H9 (cell line): Measurements from ENCODE around the gene ACTL7B. TPM values are rescaled to one million over a fixed set of nuclear protein-coding genes. Genes with fewer than 3 reads are reported as not detected.

Experiments
- DNase-seq: peaks from one replicate; pipeline ENCODE4 v3.0.0-alpha.2; 2017
- H2AFZ ChIP-seq: one replicate; pipeline ENCODE4 v1.6.1; 2013; ENCODE audit warnings: mild to moderate bottlenecking, low read length, control low read depth, moderate library complexity
- H2AK5ac ChIP-seq: 2 replicates; pipeline ENCODE4 v1.6.1; 2013; ENCODE audit warnings: low read length, control low read depth, mixed read lengths; ENCODE audit not compliant: insufficient read length
- H2BK120ac ChIP-seq: one replicate; pipeline ENCODE4 v1.6.1; 2013; ENCODE audit warnings: low read depth, mild to moderate bottlenecking, low read length, control low read depth, inconsistent platforms; ENCODE audit not compliant: poor library complexity, severe bottlenecking
- H2BK12ac ChIP-seq: 2 replicates; pipeline ENCODE4 v1.6.1; 2013; ENCODE audit warnings: low read length, control low read depth, mixed read lengths, low read depth; ENCODE audit not compliant: insufficient read length
- H2BK15ac ChIP-seq: 2 replicates; pipeline ENCODE4 v1.6.1; 2013; ENCODE audit warnings: low read depth, low read length, control low read depth
- H2BK20ac ChIP-seq: one replicate; pipeline ENCODE4 v1.6.1; 2013; ENCODE audit warnings: low read depth, mild to moderate bottlenecking, low read length, control low read depth, inconsistent platforms; ENCODE audit not compliant: poor library complexity, severe bottlenecking
- H2BK5ac ChIP-seq: 2 replicates; pipeline ENCODE4 v1.6.1; 2013; ENCODE audit warnings: low read length, control low read depth, mixed read lengths; ENCODE audit not compliant: insufficient read length
- H3K14ac ChIP-seq: 2 replicates; pipeline ENCODE4 v1.6.1; 2013; ENCODE audit warnings: low read length, control low read depth; ENCODE audit not compliant: insufficient read depth
- H3K18ac ChIP-seq: 2 replicates; pipeline ENCODE4 v1.6.1; 2013; ENCODE audit warnings: low read depth, mild to moderate bottlenecking, mixed read lengths, low read length, control low read depth; ENCODE audit not compliant: insufficient read length
- H3K23ac ChIP-seq: 2 replicates; pipeline ENCODE4 v1.6.1; 2013; ENCODE audit warnings: low read length, control low read depth, mixed read lengths, low read depth; ENCODE audit not compliant: insufficient read length
- H3K23me2 ChIP-seq: 2 replicates; pipeline ENCODE4 v1.6.1; 2013; ENCODE audit warnings: low read depth, mild to moderate bottlenecking, mixed read lengths, low read length, control low read depth; ENCODE audit not compliant: insufficient read length, poor library complexity, severe bottlenecking
- H3K27ac ChIP-seq: 2 replicates; pipeline ENCODE4 v1.5.1; 2013; ENCODE audit warnings: low read length, control low read depth, mixed read lengths, low read depth; ENCODE audit not compliant: insufficient read length
- H3K27me3 ChIP-seq: 2 replicates; pipeline ENCODE4 v1.6.1; 2013; ENCODE audit warnings: low read length, control low read depth, inconsistent platforms; ENCODE audit not compliant: insufficient read depth
- H3K4ac ChIP-seq: 2 replicates; pipeline ENCODE4 v1.6.1; 2013; ENCODE audit warnings: low read depth, mild to moderate bottlenecking, control low read depth, inconsistent platforms, low read length, moderate library complexity
- H3K4me1 ChIP-seq: 2 replicates; pipeline ENCODE4 v1.6.1; 2013; ENCODE audit warnings: low read length, control low read depth, inconsistent platforms; ENCODE audit not compliant: insufficient read depth
- H3K4me2 ChIP-seq: 2 replicates; pipeline ENCODE4 v1.6.1; 2013; ENCODE audit warnings: low read length, control low read depth, mixed read lengths; ENCODE audit not compliant: insufficient read length, insufficient read depth
- H3K56ac ChIP-seq: 2 replicates; pipeline ENCODE4 v1.6.1; 2013; ENCODE audit warnings: low read depth, mild to moderate bottlenecking, mixed read lengths, low read length, control low read depth; ENCODE audit not compliant: insufficient read length
- H3K79me1 ChIP-seq: 2 replicates; pipeline ENCODE4 v1.6.1; 2013; ENCODE audit warnings: low read depth, mild to moderate bottlenecking, moderate library complexity, low read length, control low read depth, inconsistent platforms; ENCODE audit not compliant: insufficient read depth, poor library complexity, severe bottlenecking
- H3K79me2 ChIP-seq: 2 replicates; pipeline ENCODE4 v1.6.1; 2013; ENCODE audit warnings: low read length, control low read depth, inconsistent platforms; ENCODE audit not compliant: insufficient read depth
- H3K9ac ChIP-seq: 2 replicates; pipeline ENCODE4 v1.6.1; 2013; ENCODE audit warnings: low read length, control low read depth, mixed read lengths; ENCODE audit not compliant: insufficient read length; ENCODE audit errors: extremely low read depth
- H3K9me3 ChIP-seq: one replicate; pipeline ENCODE4 v1.6.1; 2013; ENCODE audit warnings: low read depth, low read length, inconsistent platforms; ENCODE audit not compliant: control insufficient read depth
- H3T11ph ChIP-seq: one replicate; pipeline ENCODE4 v1.6.1; 2013; ENCODE audit warnings: mild to moderate bottlenecking, low read length, control low read depth, inconsistent platforms
- H4K20me1 ChIP-seq: one replicate; pipeline ENCODE4 v1.6.1; 2013; ENCODE audit not compliant: control insufficient read depth, insufficient read length, insufficient read depth
- H4K5ac ChIP-seq: 2 replicates; pipeline ENCODE4 v1.6.1; 2013; ENCODE audit warnings: low read depth, mild to moderate bottlenecking, mixed read lengths, low read length, control low read depth; ENCODE audit not compliant: insufficient read length
- H4K8ac ChIP-seq: replicated peaks from 2 replicates; pipeline ENCODE4 v1.6.1; 2013; ENCODE audit warnings: low read length, control low read depth, mixed read lengths, low read depth; ENCODE audit not compliant: insufficient read length
- H4K91ac ChIP-seq: 2 replicates; pipeline ENCODE4 v1.6.1; 2013; ENCODE audit warnings: low read depth, mild to moderate bottlenecking, moderate library complexity, mixed read lengths, low read length, control low read depth; ENCODE audit not compliant: insufficient read length
- H3K27ac Mint-ChIP-seq, 3 experiments: 2 replicates in 2 of 3; 3 replicates in 1 of 3; pipeline ENCODE4 v1.8.0; 2020 to 2021; ENCODE audit warnings: mixed read lengths in 3 of 3, mild to moderate bottlenecking in 1 of 3, moderate library complexity in 1 of 3
- H3K27me3 Mint-ChIP-seq: 2 replicates; pipeline ENCODE4 v1.8.0; 2021; ENCODE audit warnings: low read depth, mild to moderate bottlenecking, moderate library complexity, mixed read lengths
- H3K36me3 Mint-ChIP-seq, 3 experiments: 2 replicates in 2 of 3; 3 replicates in 1 of 3; pipeline ENCODE4 v1.8.0; 2020 to 2021; ENCODE audit warnings: low read depth in 3 of 3, mixed read lengths in 3 of 3; ENCODE audit not compliant: insufficient read depth in 1 of 3
- H3K4me1 Mint-ChIP-seq, 2 experiments: 2 replicates each; pipeline ENCODE4 v1.8.0; 2020; ENCODE audit warnings: mixed read lengths in 2 of 2
- H3K4me3 Mint-ChIP-seq, 2 experiments: 2 replicates in 1 of 2; 3 replicates in 1 of 2; pipeline ENCODE4 v1.8.0; 2020 to 2021; ENCODE audit warnings: mild to moderate bottlenecking in 2 of 2, mixed read lengths in 2 of 2, moderate library complexity in 1 of 2
- H3K9me3 Mint-ChIP-seq, 2 experiments: 2 replicates in 1 of 2; 3 replicates in 1 of 2; pipeline ENCODE4 v1.8.0; 2020; ENCODE audit warnings: mild to moderate bottlenecking in 2 of 2, mixed read lengths in 2 of 2, moderate library complexity in 1 of 2
- WGBS: extraction: QIAGEN DNeasy Blood & Tissue Kit; methylation state at CpG from one replicate; pipeline ENCODE4 v1.1.7; 2013; ENCODE audit warnings: missing lambda C conversion rate, low lambda C conversion rate, mixed read lengths; ENCODE audit not compliant: insufficient read length; ENCODE audit errors: extremely low coverage; 5-methylcytosine and 5-hydroxymethylcytosine counted together
- total RNA-seq: library from RNA; stranded (reverse); gene quantifications from 2 replicates; pipeline ENCODE4 v1.2.1, GENCODE V29; 2021
- TF ChIP-seq, protein P1 (sequence below): fragments of 200-600 bp; sonication (generic); conservative IDR thresholded peaks from 3 replicates; pipeline ENCODE4 v1.8.0; 2021; ENCODE audit warnings: antibody characterized with exemption, mild to moderate bottlenecking

ACTL7B gene
- total RNA-seq, 1 experiment from 2014 or later: 0.09 TPM

GRCh38 chr9:108836781-108837180, 19.0 kb downstream of the ACTL7B start:
- WGBS: no CpG with 5 or more reads among the region's 5 CpGs
- Histone ChIP-seq H3K79me1 (no peaks in the 10 kb centered on the region), H3K27ac (no peak overlapping the region), H2AFZ (no peak overlapping the region), H2BK20ac (no peak overlapping the region), H2AK5ac (no peak overlapping the region), H3K4me2 (no peak overlapping the region), H3T11ph (no peak overlapping the region), H3K79me2 (no peaks in the 10 kb centered on the region), H2BK15ac (no peak overlapping the region), H3K9me3 (no peaks in the 10 kb centered on the region), H3K18ac (no peak overlapping the region), H4K8ac (no peak overlapping the region), H3K14ac (no peak overlapping the region), H2BK120ac (no peak overlapping the region), H3K4me1 (no peaks in the 10 kb centered on the region), H3K56ac (no peak overlapping the region), H4K91ac (no peak overlapping the region), H2BK12ac (no peak overlapping the region), H4K5ac (no peak overlapping the region), H3K4ac (no peak overlapping the region), H3K27me3 (no peaks in the 10 kb centered on the region), H3K9ac (no peak overlapping the region), H3K23me2 (no peaks in the 10 kb centered on the region), H4K20me1 (no peaks in the 10 kb centered on the region), H2BK5ac (no peak overlapping the region), H3K23ac (no peak overlapping the region)
- DNase-seq: no peak
- Mint-ChIP-seq H3K4me3 (no peak overlapping the region), H3K9me3 (peaks cover 3 to 4% of the 10 kb centered on the region in 2 experiments; a peak in 2 of 5 replicates), H3K27ac (peak overlapping the region in 1 of 3 experiments; percentile 46; a peak in 1 of 7 replicates), H3K27me3 (peaks cover 3% of the 10 kb centered on the region; the same call in 1 of the 2 replicates), H3K36me3 (no peaks in the 10 kb centered on the region), H3K4me1 (peaks cover 21 to 23% of the 10 kb centered on the region in 2 experiments)
- TF ChIP-seq, protein P1, sequence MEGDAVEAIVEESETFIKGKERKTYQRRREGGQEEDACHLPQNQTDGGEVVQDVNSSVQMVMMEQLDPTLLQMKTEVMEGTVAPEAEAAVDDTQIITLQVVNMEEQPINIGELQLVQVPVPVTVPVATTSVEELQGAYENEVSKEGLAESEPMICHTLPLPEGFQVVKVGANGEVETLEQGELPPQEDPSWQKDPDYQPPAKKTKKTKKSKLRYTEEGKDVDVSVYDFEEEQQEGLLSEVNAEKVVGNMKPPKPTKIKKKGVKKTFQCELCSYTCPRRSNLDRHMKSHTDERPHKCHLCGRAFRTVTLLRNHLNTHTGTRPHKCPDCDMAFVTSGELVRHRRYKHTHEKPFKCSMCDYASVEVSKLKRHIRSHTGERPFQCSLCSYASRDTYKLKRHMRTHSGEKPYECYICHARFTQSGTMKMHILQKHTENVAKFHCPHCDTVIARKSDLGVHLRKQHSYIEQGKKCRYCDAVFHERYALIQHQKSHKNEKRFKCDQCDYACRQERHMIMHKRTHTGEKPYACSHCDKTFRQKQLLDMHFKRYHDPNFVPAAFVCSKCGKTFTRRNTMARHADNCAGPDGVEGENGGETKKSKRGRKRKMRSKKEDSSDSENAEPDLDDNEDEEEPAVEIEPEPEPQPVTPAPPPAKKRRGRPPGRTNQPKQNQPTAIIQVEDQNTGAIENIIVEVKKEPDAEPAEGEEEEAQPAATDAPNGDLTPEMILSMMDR: no peak
